H9 (cell line): ENCODE measurements around the gene CFAP46. TPM values are rescaled to one million over a fixed set of nuclear protein-coding genes. Genes with fewer than 3 reads are reported as not detected.

Experiments used
- DNase-seq: peaks from one replicate; pipeline ENCODE4 v3.0.0-alpha.2; 2017
- H2AFZ ChIP-seq: one replicate; pipeline ENCODE4 v1.6.1; 2013; ENCODE audit warnings: mild to moderate bottlenecking, low read length, control low read depth, moderate library complexity
- H2AK5ac ChIP-seq: 2 replicates; pipeline ENCODE4 v1.6.1; 2013; ENCODE audit warnings: low read length, control low read depth, mixed read lengths; ENCODE audit not compliant: insufficient read length
- H2BK120ac ChIP-seq: one replicate; pipeline ENCODE4 v1.6.1; 2013; ENCODE audit warnings: low read depth, mild to moderate bottlenecking, low read length, control low read depth, inconsistent platforms; ENCODE audit not compliant: poor library complexity, severe bottlenecking
- H2BK12ac ChIP-seq: 2 replicates; pipeline ENCODE4 v1.6.1; 2013; ENCODE audit warnings: low read length, control low read depth, mixed read lengths, low read depth; ENCODE audit not compliant: insufficient read length
- H2BK15ac ChIP-seq: 2 replicates; pipeline ENCODE4 v1.6.1; 2013; ENCODE audit warnings: low read depth, low read length, control low read depth
- H2BK20ac ChIP-seq: one replicate; pipeline ENCODE4 v1.6.1; 2013; ENCODE audit warnings: low read depth, mild to moderate bottlenecking, low read length, control low read depth, inconsistent platforms; ENCODE audit not compliant: poor library complexity, severe bottlenecking
- H2BK5ac ChIP-seq: 2 replicates; pipeline ENCODE4 v1.6.1; 2013; ENCODE audit warnings: low read length, control low read depth, mixed read lengths; ENCODE audit not compliant: insufficient read length
- H3K14ac ChIP-seq: 2 replicates; pipeline ENCODE4 v1.6.1; 2013; ENCODE audit warnings: low read length, control low read depth; ENCODE audit not compliant: insufficient read depth
- H3K18ac ChIP-seq: 2 replicates; pipeline ENCODE4 v1.6.1; 2013; ENCODE audit warnings: low read depth, mild to moderate bottlenecking, mixed read lengths, low read length, control low read depth; ENCODE audit not compliant: insufficient read length
- H3K23ac ChIP-seq: 2 replicates; pipeline ENCODE4 v1.6.1; 2013; ENCODE audit warnings: low read length, control low read depth, mixed read lengths, low read depth; ENCODE audit not compliant: insufficient read length
- H3K23me2 ChIP-seq: 2 replicates; pipeline ENCODE4 v1.6.1; 2013; ENCODE audit warnings: low read depth, mild to moderate bottlenecking, mixed read lengths, low read length, control low read depth; ENCODE audit not compliant: insufficient read length, poor library complexity, severe bottlenecking
- H3K27ac ChIP-seq: 2 replicates; pipeline ENCODE4 v1.5.1; 2013; ENCODE audit warnings: low read length, control low read depth, mixed read lengths, low read depth; ENCODE audit not compliant: insufficient read length
- H3K27me3 ChIP-seq: 2 replicates; pipeline ENCODE4 v1.6.1; 2013; ENCODE audit warnings: low read length, control low read depth, inconsistent platforms; ENCODE audit not compliant: insufficient read depth
- H3K4ac ChIP-seq: 2 replicates; pipeline ENCODE4 v1.6.1; 2013; ENCODE audit warnings: low read depth, mild to moderate bottlenecking, control low read depth, inconsistent platforms, low read length, moderate library complexity
- H3K4me1 ChIP-seq: 2 replicates; pipeline ENCODE4 v1.6.1; 2013; ENCODE audit warnings: low read length, control low read depth, inconsistent platforms; ENCODE audit not compliant: insufficient read depth
- H3K4me2 ChIP-seq: 2 replicates; pipeline ENCODE4 v1.6.1; 2013; ENCODE audit warnings: low read length, control low read depth, mixed read lengths; ENCODE audit not compliant: insufficient read length, insufficient read depth
- H3K56ac ChIP-seq: 2 replicates; pipeline ENCODE4 v1.6.1; 2013; ENCODE audit warnings: low read depth, mild to moderate bottlenecking, mixed read lengths, low read length, control low read depth; ENCODE audit not compliant: insufficient read length
- H3K79me1 ChIP-seq: 2 replicates; pipeline ENCODE4 v1.6.1; 2013; ENCODE audit warnings: low read depth, mild to moderate bottlenecking, moderate library complexity, low read length, control low read depth, inconsistent platforms; ENCODE audit not compliant: insufficient read depth, poor library complexity, severe bottlenecking
- H3K79me2 ChIP-seq: 2 replicates; pipeline ENCODE4 v1.6.1; 2013; ENCODE audit warnings: low read length, control low read depth, inconsistent platforms; ENCODE audit not compliant: insufficient read depth
- H3K9ac ChIP-seq: 2 replicates; pipeline ENCODE4 v1.6.1; 2013; ENCODE audit warnings: low read length, control low read depth, mixed read lengths; ENCODE audit not compliant: insufficient read length; ENCODE audit errors: extremely low read depth
- H3K9me3 ChIP-seq: one replicate; pipeline ENCODE4 v1.6.1; 2013; ENCODE audit warnings: low read depth, low read length, inconsistent platforms; ENCODE audit not compliant: control insufficient read depth
- H3T11ph ChIP-seq: one replicate; pipeline ENCODE4 v1.6.1; 2013; ENCODE audit warnings: mild to moderate bottlenecking, low read length, control low read depth, inconsistent platforms
- H4K20me1 ChIP-seq: one replicate; pipeline ENCODE4 v1.6.1; 2013; ENCODE audit not compliant: control insufficient read depth, insufficient read length, insufficient read depth
- H4K5ac ChIP-seq: 2 replicates; pipeline ENCODE4 v1.6.1; 2013; ENCODE audit warnings: low read depth, mild to moderate bottlenecking, mixed read lengths, low read length, control low read depth; ENCODE audit not compliant: insufficient read length
- H4K8ac ChIP-seq: replicated peaks from 2 replicates; pipeline ENCODE4 v1.6.1; 2013; ENCODE audit warnings: low read length, control low read depth, mixed read lengths, low read depth; ENCODE audit not compliant: insufficient read length
- H4K91ac ChIP-seq: 2 replicates; pipeline ENCODE4 v1.6.1; 2013; ENCODE audit warnings: low read depth, mild to moderate bottlenecking, moderate library complexity, mixed read lengths, low read length, control low read depth; ENCODE audit not compliant: insufficient read length
- H3K27ac Mint-ChIP-seq, 3 experiments: 2 replicates in 2 of 3; 3 replicates in 1 of 3; pipeline ENCODE4 v1.8.0; 2020 to 2021; ENCODE audit warnings: mixed read lengths in 3 of 3, mild to moderate bottlenecking in 1 of 3, moderate library complexity in 1 of 3
- H3K27me3 Mint-ChIP-seq: 2 replicates; pipeline ENCODE4 v1.8.0; 2021; ENCODE audit warnings: low read depth, mild to moderate bottlenecking, moderate library complexity, mixed read lengths
- H3K36me3 Mint-ChIP-seq, 3 experiments: 2 replicates in 2 of 3; 3 replicates in 1 of 3; pipeline ENCODE4 v1.8.0; 2020 to 2021; ENCODE audit warnings: low read depth in 3 of 3, mixed read lengths in 3 of 3; ENCODE audit not compliant: insufficient read depth in 1 of 3
- H3K4me1 Mint-ChIP-seq, 2 experiments: 2 replicates each; pipeline ENCODE4 v1.8.0; 2020; ENCODE audit warnings: mixed read lengths in 2 of 2
- H3K4me3 Mint-ChIP-seq, 2 experiments: 2 replicates in 1 of 2; 3 replicates in 1 of 2; pipeline ENCODE4 v1.8.0; 2020 to 2021; ENCODE audit warnings: mild to moderate bottlenecking in 2 of 2, mixed read lengths in 2 of 2, moderate library complexity in 1 of 2
- H3K9me3 Mint-ChIP-seq, 2 experiments: 2 replicates in 1 of 2; 3 replicates in 1 of 2; pipeline ENCODE4 v1.8.0; 2020; ENCODE audit warnings: mild to moderate bottlenecking in 2 of 2, mixed read lengths in 2 of 2, moderate library complexity in 1 of 2
- CTCF ChIP-seq: fragments of 200-600 bp; sonication (generic); conservative IDR thresholded peaks from 3 replicates; pipeline ENCODE4 v1.8.0; 2021; ENCODE audit warnings: antibody characterized with exemption, mild to moderate bottlenecking
- WGBS: extraction: QIAGEN DNeasy Blood & Tissue Kit; methylation state at CpG from one replicate; pipeline ENCODE4 v1.1.7; 2013; ENCODE audit warnings: missing lambda C conversion rate, low lambda C conversion rate, mixed read lengths; ENCODE audit not compliant: insufficient read length; ENCODE audit errors: extremely low coverage; 5-methylcytosine and 5-hydroxymethylcytosine counted together
- total RNA-seq: library from RNA; stranded (reverse); gene quantifications from 2 replicates; pipeline ENCODE4 v1.2.1, GENCODE V29; 2021

Gene CFAP46
- total RNA-seq, 1 experiment from 2014 or later: 3.1 TPM

- H3K9me3 Mint-ChIP-seq: no peaks in the 10 kb centered on the region
- Histone ChIP-seq H3K4me2 (no peak overlapping the region), H2BK120ac (no peak overlapping the region), H2BK12ac (no peak overlapping the region), H3K4ac (no peak overlapping the region), H3K9ac (no peak overlapping the region), H3K18ac (no peak overlapping the region), H2BK15ac (no peak overlapping the region), H2AFZ (no peak overlapping the region), H3K23ac (no peak overlapping the region), H3K14ac (no peak overlapping the region; the same call in 1 of the 2 replicates), H3T11ph (no peak overlapping the region), H4K5ac (no peak overlapping the region), H4K20me1 (no peaks in the 10 kb centered on the region), H2BK5ac (no peak overlapping the region), H3K56ac (no peak overlapping the region), H3K79me1 (no peaks in the 10 kb centered on the region), H2BK20ac (no peak overlapping the region), H3K79me2 (no peaks in the 10 kb centered on the region), H4K8ac (no peak overlapping the region), H2AK5ac (no peak overlapping the region), H3K4me1 (no peaks in the 10 kb centered on the region), H3K9me3 (no peaks in the 10 kb centered on the region), H3K23me2 (no peaks in the 10 kb centered on the region), H4K91ac (no peak overlapping the region), H3K27ac (no peak overlapping the region), H3K27me3 (no peaks in the 10 kb centered on the region)
- DNase-seq: no peak
- no peak for TF ChIP-seq CTCF
- H3K36me3 Mint-ChIP-seq: no peaks in the 10 kb centered on the region
- H3K27me3 Mint-ChIP-seq: peaks cover 6% of the 10 kb centered on the region
- no peak overlapping the region for H3K27ac Mint-ChIP-seq
- no peak overlapping the region for H3K4me3 Mint-ChIP-seq
- WGBS: no CpG with 5 or more reads among the region's 6 CpGs
- peaks cover 2 to 7% of the 10 kb centered on the region in 2 experiments for H3K4me1 Mint-ChIP-seq
These were observed 43.2 kb upstream of the CFAP46 start for GRCh38 chr10:132985546-132985900.
